GM12875 (cell line): ENCODE measurements around the gene MS4A1.
"Not testable (repeated sequence)": the region's sequence is repeated elsewhere in the genome, so short reads cannot be mapped to it uniquely, and the experiment has no call there.

Experiments
- H3K4me3 ChIP-seq: one replicate; pipeline ENCODE4 v1.5.1; 2011; ENCODE audit warnings: low read depth, low read length, control low read depth
- TF ChIP-seq, protein P1 (sequence below): IDR thresholded peaks from 2 replicates; pipeline ENCODE4 v1.5.1; 2011; ENCODE audit warnings: low read depth, mild to moderate bottlenecking, control low read depth, inconsistent platforms, low read length, moderate library complexity, borderline replicate concordance; ENCODE audit not compliant: insufficient read depth

The MS4A1 gene

DNA sequence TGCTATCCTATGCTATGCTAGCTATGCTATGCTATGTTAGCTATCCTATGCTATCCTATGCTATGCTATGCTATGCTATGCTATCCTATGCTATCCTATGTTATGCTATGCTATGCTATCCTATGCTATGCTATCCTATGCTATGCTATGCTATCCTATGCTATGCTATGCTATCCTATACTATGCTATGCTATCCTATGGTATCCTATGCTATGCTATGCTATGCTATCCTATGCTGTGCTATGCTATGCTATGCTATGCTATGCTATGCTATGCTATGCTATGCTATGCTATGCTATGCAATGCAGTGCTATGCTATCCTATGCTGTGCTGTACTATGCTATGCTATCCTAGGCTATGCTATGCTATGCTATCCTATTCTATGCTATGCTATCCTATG, 8.6 kb upstream of the MS4A1 start:
- H3K4me3 ChIP-seq, result no peak overlapping the region
- TF ChIP-seq, protein P1, sequence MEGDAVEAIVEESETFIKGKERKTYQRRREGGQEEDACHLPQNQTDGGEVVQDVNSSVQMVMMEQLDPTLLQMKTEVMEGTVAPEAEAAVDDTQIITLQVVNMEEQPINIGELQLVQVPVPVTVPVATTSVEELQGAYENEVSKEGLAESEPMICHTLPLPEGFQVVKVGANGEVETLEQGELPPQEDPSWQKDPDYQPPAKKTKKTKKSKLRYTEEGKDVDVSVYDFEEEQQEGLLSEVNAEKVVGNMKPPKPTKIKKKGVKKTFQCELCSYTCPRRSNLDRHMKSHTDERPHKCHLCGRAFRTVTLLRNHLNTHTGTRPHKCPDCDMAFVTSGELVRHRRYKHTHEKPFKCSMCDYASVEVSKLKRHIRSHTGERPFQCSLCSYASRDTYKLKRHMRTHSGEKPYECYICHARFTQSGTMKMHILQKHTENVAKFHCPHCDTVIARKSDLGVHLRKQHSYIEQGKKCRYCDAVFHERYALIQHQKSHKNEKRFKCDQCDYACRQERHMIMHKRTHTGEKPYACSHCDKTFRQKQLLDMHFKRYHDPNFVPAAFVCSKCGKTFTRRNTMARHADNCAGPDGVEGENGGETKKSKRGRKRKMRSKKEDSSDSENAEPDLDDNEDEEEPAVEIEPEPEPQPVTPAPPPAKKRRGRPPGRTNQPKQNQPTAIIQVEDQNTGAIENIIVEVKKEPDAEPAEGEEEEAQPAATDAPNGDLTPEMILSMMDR, result no peak

DNA sequence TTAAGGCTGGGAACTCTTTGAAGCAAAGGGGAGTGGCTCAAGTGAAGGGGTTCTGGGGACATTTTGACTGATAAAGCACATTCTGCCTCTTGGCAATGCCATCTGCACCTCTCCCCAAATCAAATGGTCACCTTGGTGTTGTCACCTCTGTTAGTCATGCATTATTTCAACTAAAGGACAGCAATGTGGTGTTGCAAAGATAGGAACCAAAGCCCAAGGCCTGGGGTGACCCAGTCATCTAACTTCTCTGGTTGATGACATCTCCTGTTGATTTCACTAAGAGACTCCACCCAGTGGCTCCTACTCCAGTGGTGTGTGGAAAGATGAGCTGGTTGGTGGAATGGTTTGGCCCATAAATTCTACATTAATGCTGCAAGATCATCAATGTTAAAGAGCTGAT, 7.8 kb upstream of the MS4A1 start:
- TF ChIP-seq, protein P1, result no peak
- no peak overlapping the region for H3K4me3 ChIP-seq

DNA sequence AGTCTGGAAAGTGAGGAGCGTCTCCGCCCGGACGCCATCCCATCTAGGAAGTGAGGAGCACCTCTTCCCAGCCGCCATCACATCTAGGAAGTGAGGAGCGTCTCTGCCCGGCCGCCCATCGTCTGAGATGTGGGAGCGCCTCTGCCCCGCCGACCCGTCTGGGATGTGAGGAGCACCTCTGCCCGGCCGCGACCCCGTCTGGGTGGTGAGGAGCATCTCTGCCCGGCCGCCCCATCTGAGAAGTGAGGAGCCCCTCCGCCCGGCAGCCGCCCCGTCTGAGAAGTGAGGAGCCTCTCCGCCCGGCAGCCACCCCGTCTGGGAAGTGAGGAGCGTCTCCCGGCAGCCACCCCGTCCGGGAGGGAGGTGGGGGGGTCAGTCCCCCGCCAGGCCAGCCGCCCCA, 4.5 kb upstream of the MS4A1 start:
- H3K4me3 ChIP-seq, result not testable (repeated sequence)

DNA sequence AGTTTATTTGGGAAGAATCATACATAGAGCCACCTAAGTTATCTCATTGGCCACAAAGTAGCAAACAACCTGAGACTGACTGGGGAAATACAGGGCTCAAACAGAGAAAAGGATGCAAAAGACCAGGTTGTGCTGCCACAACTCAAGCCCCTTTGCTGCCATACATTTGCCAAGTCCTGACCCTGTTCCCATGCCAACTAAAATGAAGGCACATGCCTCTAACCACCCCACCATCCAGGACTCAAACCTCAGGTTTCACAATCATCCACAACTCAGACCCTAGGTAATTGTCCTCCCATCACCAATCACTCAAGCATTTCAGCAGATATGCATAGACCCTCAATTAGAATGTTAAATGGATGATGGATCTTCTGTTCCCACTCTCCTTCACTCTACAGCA, 1.4 kb upstream of the MS4A1 start:
- TF ChIP-seq, protein P1, result no peak
- no peak overlapping the region for H3K4me3 ChIP-seq

DNA sequence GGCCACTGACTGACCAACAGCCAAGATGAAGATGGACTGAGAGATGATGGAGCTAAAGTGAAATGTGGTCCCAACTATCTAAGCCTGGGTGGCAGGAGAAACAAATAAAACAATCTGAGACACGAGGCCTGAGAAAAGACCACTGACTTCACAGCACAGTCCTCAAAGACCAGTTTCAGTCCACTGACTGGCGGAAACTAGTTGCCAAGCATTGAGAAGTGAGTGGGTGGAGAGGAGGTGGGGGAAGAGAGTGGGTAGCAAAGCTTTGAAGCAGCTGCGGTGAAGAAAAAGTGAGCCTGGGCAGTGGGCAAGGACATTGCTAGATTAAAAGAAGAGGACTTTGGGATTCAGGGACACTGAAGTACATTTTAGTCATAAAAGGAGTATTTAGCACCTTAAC, 1.9 kb downstream of the MS4A1 start:
- TF ChIP-seq, protein P1, result no peak
- peak overlapping the region; percentile 62 for H3K4me3 ChIP-seq

DNA sequence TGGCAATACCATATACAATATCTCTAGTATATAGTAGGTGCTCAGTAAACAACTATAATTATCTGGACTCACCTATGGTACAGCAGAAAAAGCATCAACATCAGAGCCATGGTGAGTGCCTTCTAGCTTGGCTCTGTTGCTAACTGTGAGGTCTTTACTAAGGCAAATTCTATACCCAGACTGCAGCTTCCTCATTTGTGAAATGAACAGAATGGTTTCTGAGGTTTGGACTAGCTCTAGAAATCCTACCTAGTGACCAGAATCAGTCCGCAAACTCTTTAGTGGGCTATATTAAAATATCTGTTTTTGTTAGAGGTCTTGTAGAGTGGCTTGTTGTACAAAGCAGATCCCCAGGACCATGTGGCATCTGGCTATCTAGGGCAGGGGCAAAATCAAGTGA, 3.7 kb downstream of the MS4A1 start:
- TF ChIP-seq, protein P1, result no peak
- peak overlapping the region; percentile 62 for H3K4me3 ChIP-seq

DNA sequence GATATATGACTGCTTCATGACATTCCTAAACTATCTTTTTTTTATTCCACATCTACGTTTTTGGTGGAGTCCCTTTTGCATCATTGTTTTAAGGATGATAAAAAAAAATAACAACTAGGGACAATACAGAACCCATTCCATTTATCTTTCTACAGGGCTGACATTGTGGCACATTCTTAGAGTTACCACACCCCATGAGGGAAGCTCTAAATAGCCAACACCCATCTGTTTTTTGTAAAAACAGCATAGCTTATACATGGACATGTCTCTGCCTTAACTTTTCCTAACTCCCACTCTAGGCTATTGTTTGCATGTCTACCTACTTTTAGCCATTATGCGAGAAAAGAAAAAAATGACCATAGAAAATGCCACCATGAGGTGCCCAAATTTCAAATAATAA, 13.2 kb downstream of the MS4A1 start:
- H3K4me3 ChIP-seq, result no peak overlapping the region
- TF ChIP-seq, protein P1, result no peak

DNA sequence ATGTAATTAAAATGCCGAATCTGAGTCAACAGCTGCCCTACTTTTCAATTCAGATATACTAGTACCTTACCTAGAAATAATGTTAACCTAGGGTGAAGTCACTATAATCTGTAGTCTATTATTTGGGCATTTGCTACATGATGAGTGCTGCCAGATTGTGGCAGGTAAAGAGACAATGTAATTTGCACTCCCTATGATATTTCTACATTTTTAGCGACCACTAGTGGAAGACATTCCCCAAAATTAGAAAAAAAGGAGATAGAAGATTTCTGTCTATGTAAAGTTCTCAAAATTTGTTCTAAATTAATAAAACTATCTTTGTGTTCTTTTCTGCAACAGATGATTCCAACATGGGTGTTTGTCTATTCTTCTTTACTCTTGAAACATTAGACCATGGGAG, 14.1 kb downstream of the MS4A1 start:
- TF ChIP-seq, protein P1, result no peak
- H3K4me3 ChIP-seq, result no peak overlapping the region
